NB4 (cell line): ENCODE measurements around the gene ARL17B.
"Not testable (repeated sequence)": the region's sequence is repeated elsewhere in the genome, so short reads cannot be mapped to it uniquely, and the experiment has no call there.

ENCODE experiments used
- CTCF ChIP-seq: IDR thresholded peaks from one replicate; pipeline ENCODE4 v1.5.1; 2012; ENCODE audit warnings: low read depth, low read length
- MAX ChIP-seq: IDR thresholded peaks from 2 replicates; pipeline ENCODE4 v1.6.1; 2011; ENCODE audit warnings: low read depth, low read length
- MYC ChIP-seq: IDR thresholded peaks from 2 replicates; pipeline ENCODE4 v1.6.1; 2011; ENCODE audit warnings: low read depth, low read length
- POLR2A ChIP-seq: IDR thresholded peaks from 2 replicates; pipeline ENCODE4 v1.6.1; 2011; ENCODE audit warnings: mild to moderate bottlenecking; ENCODE audit not compliant: insufficient read length; ENCODE audit errors: extremely low read depth

GRCh38 chr17:46252804-46253203 lies 108.8 kb downstream of the ARL17B start:
- not testable (repeated sequence) for TF ChIP-seq CTCF, MYC, POLR2A, MAX
